ENCODE measurements around the gene TTC28.
"Not testable (repeated sequence)": the region's sequence is repeated elsewhere in the genome, so short reads cannot be mapped to it uniquely, and the experiment has no call there.

- TF ChIP-seq CTCF, EP300, POLR2A (IDR thresholded peaks at IDR 0.05): not testable (repeated sequence)
These were observed 315.5 kb downstream of the TTC28 start for GRCh38 chr22:28364105-28364504.

All from gastroesophageal sphincter (tissue), 3 donors.